Testis (tissue), 3 donors: ENCODE measurements around the gene JAM3. TPM values are rescaled to one million over a fixed set of nuclear protein-coding genes. Genes with fewer than 3 reads are reported as not detected.

ENCODE experiments used
- DNase-seq: peaks from one replicate; pipeline ENCODE4 v3.0.0-alpha.2; 2019
- H3K27ac ChIP-seq, 2 donors: fragments of 200-600 bp; sonication (generic); one replicate each; pipeline ENCODE4 v1.5.1; 2019
- H3K27me3 ChIP-seq: fragments of 200-600 bp; sonication (generic); one replicate; pipeline ENCODE4 v1.5.1; 2019
- H3K36me3 ChIP-seq: fragments of 200-600 bp; sonication (generic); one replicate; pipeline ENCODE4 v1.5.1; 2017; ENCODE audit warnings: low read depth; ENCODE audit errors: missing control alignments
- H3K4me1 ChIP-seq: fragments of 200-600 bp; sonication (generic); one replicate; pipeline ENCODE4 v1.5.1; 2019
- H3K4me3 ChIP-seq, 2 donors: fragments of 200-600 bp; sonication (generic); one replicate each; pipeline ENCODE4 v1.5.1; 2017 to 2019
- H3K9me3 ChIP-seq: fragments of 200-600 bp; sonication (generic); one replicate; pipeline ENCODE4 v1.5.1; 2017
- POLR2A ChIP-seq: fragments of 450-650 bp; IDR thresholded peaks from one replicate; pipeline ENCODE4 v1.6.1; 2017; ENCODE audit warnings: antibody characterized with exemption, mild to moderate bottlenecking, moderate library complexity
- WGBS, 2 donors: methylation state at CpG; one replicate each; pipeline ENCODE4 v1.1.5; 2018; 5-methylcytosine and 5-hydroxymethylcytosine counted together
- intact Hi-C: fragments of 100-400 bp; cut with DNase I; formaldehyde crosslinking; loops from one replicate; pipeline ENCODE4 v1.15.1; 2023; ENCODE audit warnings: low total_unique reads
- polyA plus RNA-seq: library from polyadenylated mRNA; stranded (reverse); fragments of 350-450 nt; fragmentation: Illumina TruSeq; extraction: RNeasy Lipid Tissue Mini Kit (QIAGEN cat#74804); gene quantifications from one replicate; pipeline ENCODE4 v1.2.3, GENCODE V29; 2014; ENCODE audit warnings: low read depth, low replicate concordance; ENCODE audit not compliant: insufficient read depth
- total RNA-seq, 2 donors: library from RNA; depleted of rRNA; stranded (reverse); fragments of >200 nt; gene quantifications; one replicate each; pipeline ENCODE4 v1.2.3, GENCODE V29; 2016
- TF ChIP-seq, protein P1 (sequence below), 3 experiments: fragments of 450-650 bp in 2 of 3; fragments of 200-600 bp in 1 of 3; sonication (generic) in 1 of 3; IDR thresholded peaks; one replicate each; pipeline ENCODE4 v1.5.1; 2016 to 2019; ENCODE audit warnings: antibody characterized with exemption in 3 of 3, mild to moderate bottlenecking in 2 of 3, moderate library complexity in 1 of 3

Gene JAM3
- total and polyA plus RNA-seq, 3 donors from 2014 or later = 81.0 to 188 (median 172) TPM

GRCh38 chr11:134063124-134063495 lies 5.8 kb upstream of the JAM3 start:
- TF ChIP-seq, protein P1, sequence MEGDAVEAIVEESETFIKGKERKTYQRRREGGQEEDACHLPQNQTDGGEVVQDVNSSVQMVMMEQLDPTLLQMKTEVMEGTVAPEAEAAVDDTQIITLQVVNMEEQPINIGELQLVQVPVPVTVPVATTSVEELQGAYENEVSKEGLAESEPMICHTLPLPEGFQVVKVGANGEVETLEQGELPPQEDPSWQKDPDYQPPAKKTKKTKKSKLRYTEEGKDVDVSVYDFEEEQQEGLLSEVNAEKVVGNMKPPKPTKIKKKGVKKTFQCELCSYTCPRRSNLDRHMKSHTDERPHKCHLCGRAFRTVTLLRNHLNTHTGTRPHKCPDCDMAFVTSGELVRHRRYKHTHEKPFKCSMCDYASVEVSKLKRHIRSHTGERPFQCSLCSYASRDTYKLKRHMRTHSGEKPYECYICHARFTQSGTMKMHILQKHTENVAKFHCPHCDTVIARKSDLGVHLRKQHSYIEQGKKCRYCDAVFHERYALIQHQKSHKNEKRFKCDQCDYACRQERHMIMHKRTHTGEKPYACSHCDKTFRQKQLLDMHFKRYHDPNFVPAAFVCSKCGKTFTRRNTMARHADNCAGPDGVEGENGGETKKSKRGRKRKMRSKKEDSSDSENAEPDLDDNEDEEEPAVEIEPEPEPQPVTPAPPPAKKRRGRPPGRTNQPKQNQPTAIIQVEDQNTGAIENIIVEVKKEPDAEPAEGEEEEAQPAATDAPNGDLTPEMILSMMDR (IDR thresholded peaks at IDR 0.05) = no peak
- no peak for TF ChIP-seq POLR2A
- H3K4me1 ChIP-seq = no peaks in the 10 kb centered on the region
- no peak overlapping the region for H3K4me3 ChIP-seq
- H3K9me3 ChIP-seq = no peaks in the 10 kb centered on the region
- DNase-seq = peak; percentile 2
- no peaks in the 10 kb centered on the region for H3K27me3 ChIP-seq
- H3K27ac ChIP-seq = no peak overlapping the region
- H3K36me3 ChIP-seq = no peaks in the 10 kb centered on the region
- 80 to 82% methylated on average over 2 of the region's 2 CpGs for WGBS, 2 donors
- intact Hi-C loops = no loop called here

GRCh38 chr11:134063991-134064747 lies 4.7 kb upstream of the JAM3 start:
- H3K27me3 ChIP-seq = no peaks in the 10 kb centered on the region
- intact Hi-C loops = no loop called here
- H3K4me3 ChIP-seq = no peak overlapping the region
- WGBS, 2 donors = 89 to 91% methylated on average over 10 to 12 of the region's 12 CpGs
- H3K27ac ChIP-seq = no peak overlapping the region
- TF ChIP-seq, protein P1 (IDR thresholded peaks at IDR 0.05) = no peak
- TF ChIP-seq POLR2A = no peak
- H3K4me1 ChIP-seq = no peaks in the 10 kb centered on the region
- no peaks in the 10 kb centered on the region for H3K36me3 ChIP-seq
- DNase-seq = no peak
- H3K9me3 ChIP-seq = no peaks in the 10 kb centered on the region

GRCh38 chr11:134065381-134065780 lies 3.5 kb upstream of the JAM3 start:
- Histone ChIP-seq H3K4me1 (peaks cover 9% of the 10 kb centered on the region), H3K4me3 (no peak overlapping the region), H3K9me3 (no peaks in the 10 kb centered on the region), H3K27me3 (no peaks in the 10 kb centered on the region), H3K27ac (no peak overlapping the region), H3K36me3 (no peaks in the 10 kb centered on the region)
- no peak for TF ChIP-seq POLR2A
- TF ChIP-seq, protein P1 (IDR thresholded peaks at IDR 0.05) = no peak
- 88 to 96% methylated on average over 3 of the region's 3 CpGs for WGBS, 2 donors
- no peak for DNase-seq
- intact Hi-C loops = no loop called here

GRCh38 chr11:134066943-134067885 lies 1.7 kb upstream of the JAM3 start:
- no peaks in the 10 kb centered on the region for H3K36me3 ChIP-seq
- TF ChIP-seq POLR2A = no peak
- TF ChIP-seq, protein P1 (IDR thresholded peaks at IDR 0.05) = no peak
- H3K4me1 ChIP-seq = peaks cover 19% of the 10 kb centered on the region
- 71 to 73% methylated on average over 12 of the region's 12 CpGs for whole genome bisulfite sequencing, 2 donors
- no peak overlapping the region for H3K27ac ChIP-seq
- H3K9me3 ChIP-seq = no peaks in the 10 kb centered on the region
- H3K4me3 ChIP-seq = no peak overlapping the region
- intact Hi-C loops = no loop called here
- no peaks in the 10 kb centered on the region for H3K27me3 ChIP-seq
- no peak for DNase-seq
